DMS53 treated with DMSO at 0.1 percent for 48 hours (cell line): ENCODE results near the gene RNF26.

Source experiments
- DNase-seq: peaks from one replicate; lab custom pipeline; 2025; ENCODE audit not compliant: unreplicated experiment; lab: John Stamatoyannopoulos, UW

RNF26 gene

GRCh38 chr11:119369132-119369925, 35.0 kb downstream of the RNF26 start:
- DNase-seq: no peak

GRCh38 chr11:119370486-119371046, 36.2 kb downstream of the RNF26 start:
- DNase-seq: no peak

- DNase-seq: no peak
Observed at GRCh38 chr11:119371067-119371601, 36.8 kb downstream of the RNF26 start.

- DNase-seq: no peak
Observed at GRCh38 chr11:119371778-119372182, 37.5 kb downstream of the RNF26 start.

- no peak for DNase-seq
Observed at GRCh38 chr11:119372260-119373058, 38.1 kb downstream of the RNF26 start.

- DNase-seq: no peak
Observed at GRCh38 chr11:119373059-119373920, 39.0 kb downstream of the RNF26 start.

GRCh38 chr11:119373921-119374631, 39.7 kb downstream of the RNF26 start:
- peak; percentile 87 for DNase-seq

GRCh38 chr11:119374632-119375336, 40.5 kb downstream of the RNF26 start:
- no peak for DNase-seq

- no peak for DNase-seq
Observed at GRCh38 chr11:119375337-119376196, 41.2 kb downstream of the RNF26 start.

GRCh38 chr11:119376197-119376847, 42.0 kb downstream of the RNF26 start:
- peak; percentile 12 for DNase-seq

- no peak for DNase-seq
Observed at GRCh38 chr11:119377112-119377901, 43.0 kb downstream of the RNF26 start.

GRCh38 chr11:119377961-119378667, 43.8 kb downstream of the RNF26 start:
- DNase-seq: no peak

- no peak for DNase-seq
Observed at GRCh38 chr11:119378851-119379465, 44.6 kb downstream of the RNF26 start.

- no peak for DNase-seq
Observed at GRCh38 chr11:119380160-119380826, 46.0 kb downstream of the RNF26 start.

GRCh38 chr11:119380827-119381180, 46.5 kb downstream of the RNF26 start:
- DNase-seq: no peak
